ENCODE results near the gene PLK2. TPM values are rescaled to one million over a fixed set of nuclear protein-coding genes. Genes with fewer than 3 reads are reported as not detected.

PLK2 gene
- total and polyA plus RNA-seq, 2 of the 4 experiments (the other 2 are of a cell fraction): 129 to 337 TPM

GRCh38 chr5:58466939-58467338 is 7.1 kb upstream of the PLK2 start:
- peak; percentile 50; the same call in 1 of the 2 replicates for TF ChIP-seq MAZ (IDR thresholded peaks at IDR 0.05; ENCODE audit: borderline replicate concordance, low read depth, low read length)
- TF ChIP-seq POLR2A (IDR thresholded peaks at IDR 0.05; ENCODE audit: low read depth, low read length): no peak
- 0% methylated on average over 1 of the region's 4 CpGs; no CpG with 5 or more reads in 1 of the 2 experiments for WGBS, 2 experiments (ENCODE audit: extremely low coverage in 2 of 2, insufficient read length in 1 of 2)
- no peak overlapping the region for H2BK15ac ChIP-seq (ENCODE audit: low read depth, low read length)
- no peaks in the 10 kb centered on the region for H4K20me1 ChIP-seq (ENCODE audit: insufficient read depth, low read length)
- no peaks in the 10 kb centered on the region for H3K27me3 ChIP-seq (ENCODE audit: control insufficient read depth, insufficient read depth, low read length)
- H3K18ac ChIP-seq (ENCODE audit: low read depth, low read length): no peak overlapping the region
- in situ Hi-C loops (cut with MboI; ENCODE audit: low sequenced_read_pairs) (loop anchor here (10.0 to 25.0 kb wide), 3 partner anchors 962 to 1555 kb away; partner anchors contain the start of gene SETD9), dilution Hi-C loops (cut with HindIII; ENCODE audit: low sequenced_read_pairs, unreplicated experiment) (no loop called here), intact Hi-C loops (cut with micrococcal nuclease) (loop anchor here (10.0 kb wide), 1 partner anchor 752 kb away; no protein-coding TSS in a partner anchor)
- H3K23ac ChIP-seq (ENCODE audit: low read depth, low read length): no peak overlapping the region
- H4K8ac ChIP-seq (ENCODE audit: low read depth in 2 of 2, low read length in 2 of 2): no peak overlapping the region
- no peak overlapping the region for H3K14ac ChIP-seq (replicated peaks; ENCODE audit: low read depth, low read length)
- H3K4me2 ChIP-seq (ENCODE audit: low read depth, low read length): no peak overlapping the region
- no peak overlapping the region for H3K4me3 ChIP-seq (ENCODE audit: insufficient read depth, low read depth, low read length)
- H3K4ac ChIP-seq (ENCODE audit: low read depth, low read length): no peak overlapping the region
- H3K9me3 ChIP-seq (ENCODE audit: control insufficient read depth, insufficient read depth, low read length): no peaks in the 10 kb centered on the region
- POLR2A ChIA-PET (ENCODE audit: unreplicated experiment): no interaction called here
- no peak overlapping the region for H3K9ac ChIP-seq (ENCODE audit: low read depth, low read length)
- peaks cover 2% of the 10 kb centered on the region; the same call in 1 of the 2 replicates for H3K9me1 ChIP-seq (ENCODE audit: insufficient read depth, low read length)
- ATAC-seq (ENCODE audit: low read depth): peak; percentile 82
- no peaks in the 10 kb centered on the region for H3K36me3 ChIP-seq (ENCODE audit: control insufficient read depth, insufficient read depth, low read length)
- no peak overlapping the region for H2AK9ac ChIP-seq (replicated peaks; ENCODE audit: low read depth, low read length, poor library complexity)
- no peak overlapping the region for H3K27ac ChIP-seq (ENCODE audit: insufficient read depth, low read length)
- no peaks in the 10 kb centered on the region for H3K4me1 ChIP-seq (ENCODE audit: control insufficient read depth, insufficient read depth, low read length)
- DNase-seq: peak; percentile 66
- H2BK5ac ChIP-seq (ENCODE audit: low read depth, low read length, poor library complexity, severe bottlenecking): no peak overlapping the region
- peak overlapping the region; percentile 48; the same call in 1 of the 2 replicates for H2AK5ac ChIP-seq (ENCODE audit: low read depth, low read length)
- no peak overlapping the region for H4K5ac ChIP-seq (ENCODE audit: low read depth, low read length)
- peak overlapping the region; percentile 76 for H2AFZ ChIP-seq (replicated peaks; ENCODE audit: low read length, poor library complexity)
- H2BK120ac ChIP-seq (ENCODE audit: low read depth, low read length): no peak overlapping the region
- no peak overlapping the region for H4K91ac ChIP-seq (ENCODE audit: insufficient read depth, low read depth, low read length)
- H3K56ac ChIP-seq (ENCODE audit: extremely low read depth, insufficient read depth, low read length): no peak overlapping the region
- no TSS peak for BruUV-seq (replicated peaks)
- no peak overlapping the region for H2BK20ac ChIP-seq (ENCODE audit: low read depth, low read length)
- CTCF ChIA-PET: no interaction called here
- H3K79me1 ChIP-seq (ENCODE audit: low read depth in 1 of 2, low read length in 2 of 2): no peaks in the 10 kb centered on the region

Measured in IMR-90 (cell line).